GM18505 (cell line): ENCODE data around the gene MRAS.
A peak's percentile ranks its signal among the peaks of the same experiment; 100 is the strongest.
"Not testable (repeated sequence)": the region's sequence is repeated elsewhere in the genome, so short reads cannot be mapped to it uniquely, and the experiment has no call there.

Experiments used
- ATAC-seq: cut with Tn5 transposase; IDR thresholded peaks from one replicate; pipeline ENCODE4 v1.9.1; 2021; ENCODE audit not compliant: unreplicated experiment
- POLR2A ChIP-seq: IDR thresholded peaks from 4 replicates; pipeline ENCODE4 v1.6.1; 2011; ENCODE audit warnings: borderline replicate concordance; ENCODE audit not compliant: insufficient read depth, insufficient read length; ENCODE audit errors: extremely low read depth

The MRAS gene

GRCh38 chr3:138408751-138409570 lies 60.6 kb downstream of the MRAS start:
- no peak for TF ChIP-seq POLR2A
- ATAC-seq: no peak

GRCh38 chr3:138412821-138413551 lies 64.6 kb downstream of the MRAS start:
- no peak for TF ChIP-seq POLR2A
- ATAC-seq: no peak

- not testable (repeated sequence) for ATAC-seq
These were observed 67.9 kb downstream of the MRAS start for GRCh38 chr3:138416236-138416635.

- peak; percentile 68 for ATAC-seq
These were observed 69.2 kb downstream of the MRAS start for GRCh38 chr3:138417559-138417982.

GRCh38 chr3:138418601-138419206 lies 70.3 kb downstream of the MRAS start:
- no peak for TF ChIP-seq POLR2A
- ATAC-seq: no peak

More at GRCh38 chr3:138417559-138417982, 69.2 kb downstream of the MRAS start:
- no peak for TF ChIP-seq POLR2A

GRCh38 chr3:138423316-138423715 lies 74.9 kb downstream of the MRAS start:
- no peak for TF ChIP-seq POLR2A
- no peak for ATAC-seq

GRCh38 chr3:138424323-138424722 lies 75.9 kb downstream of the MRAS start:
- no peak for ATAC-seq
- no peak for TF ChIP-seq POLR2A

GRCh38 chr3:138426211-138426610 lies 77.8 kb downstream of the MRAS start:
- ATAC-seq: no peak
- no peak for TF ChIP-seq POLR2A

GRCh38 chr3:138426754-138427153 lies 78.4 kb downstream of the MRAS start:
- ATAC-seq: not testable (repeated sequence)

- ATAC-seq: no peak
- TF ChIP-seq POLR2A: no peak
These were observed 81.3 kb downstream of the MRAS start for GRCh38 chr3:138429665-138430064.

GRCh38 chr3:138432576-138433240 lies 84.3 kb downstream of the MRAS start:
- ATAC-seq: no peak
- no peak for TF ChIP-seq POLR2A

GRCh38 chr3:138433892-138434275 lies 85.5 kb downstream of the MRAS start:
- ATAC-seq: no peak
- TF ChIP-seq POLR2A: no peak

GRCh38 chr3:138434276-138434874 lies 86.0 kb downstream of the MRAS start, which contains the start of gene ESYT3:
ESYT3 (plus strand) TSS chr3:138434616; CDS start chr3:138434799, 183 bp downstream.
- no peak for ATAC-seq
- TF ChIP-seq POLR2A: no peak
